GM12875 (cell line): ENCODE results near the gene AADACL4.

Experiments used
- H3K4me3 ChIP-seq: one replicate; pipeline ENCODE4 v1.5.1; 2011; ENCODE audit warnings: low read depth, low read length, control low read depth
- TF ChIP-seq, protein P1 (sequence below): IDR thresholded peaks from 2 replicates; pipeline ENCODE4 v1.5.1; 2011; ENCODE audit warnings: low read depth, mild to moderate bottlenecking, control low read depth, inconsistent platforms, low read length, moderate library complexity, borderline replicate concordance; ENCODE audit not compliant: insufficient read depth

The AADACL4 gene

DNA sequence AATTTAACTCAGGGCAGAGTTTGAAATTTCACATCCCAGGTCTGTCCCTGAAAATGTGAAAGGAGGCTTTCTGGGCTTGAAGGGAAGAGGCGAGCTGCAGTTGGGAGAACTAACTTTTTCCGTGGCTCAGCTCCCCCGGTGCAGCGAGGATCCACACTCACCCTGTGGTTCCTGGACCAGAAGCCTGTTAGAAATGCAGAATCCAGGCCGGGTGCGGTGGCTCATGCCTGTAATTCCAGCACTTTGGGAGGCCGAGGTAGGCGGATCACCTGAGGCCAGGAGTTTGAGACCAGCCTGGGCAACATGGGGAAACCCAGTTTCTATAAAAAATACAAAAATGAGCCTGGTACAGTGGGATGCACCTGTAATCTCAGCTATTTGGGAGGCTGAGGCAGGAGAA lies 23.0 kb upstream of the AADACL4 start:
- no peak overlapping the region for H3K4me3 ChIP-seq
- TF ChIP-seq, protein P1, sequence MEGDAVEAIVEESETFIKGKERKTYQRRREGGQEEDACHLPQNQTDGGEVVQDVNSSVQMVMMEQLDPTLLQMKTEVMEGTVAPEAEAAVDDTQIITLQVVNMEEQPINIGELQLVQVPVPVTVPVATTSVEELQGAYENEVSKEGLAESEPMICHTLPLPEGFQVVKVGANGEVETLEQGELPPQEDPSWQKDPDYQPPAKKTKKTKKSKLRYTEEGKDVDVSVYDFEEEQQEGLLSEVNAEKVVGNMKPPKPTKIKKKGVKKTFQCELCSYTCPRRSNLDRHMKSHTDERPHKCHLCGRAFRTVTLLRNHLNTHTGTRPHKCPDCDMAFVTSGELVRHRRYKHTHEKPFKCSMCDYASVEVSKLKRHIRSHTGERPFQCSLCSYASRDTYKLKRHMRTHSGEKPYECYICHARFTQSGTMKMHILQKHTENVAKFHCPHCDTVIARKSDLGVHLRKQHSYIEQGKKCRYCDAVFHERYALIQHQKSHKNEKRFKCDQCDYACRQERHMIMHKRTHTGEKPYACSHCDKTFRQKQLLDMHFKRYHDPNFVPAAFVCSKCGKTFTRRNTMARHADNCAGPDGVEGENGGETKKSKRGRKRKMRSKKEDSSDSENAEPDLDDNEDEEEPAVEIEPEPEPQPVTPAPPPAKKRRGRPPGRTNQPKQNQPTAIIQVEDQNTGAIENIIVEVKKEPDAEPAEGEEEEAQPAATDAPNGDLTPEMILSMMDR = no peak

DNA sequence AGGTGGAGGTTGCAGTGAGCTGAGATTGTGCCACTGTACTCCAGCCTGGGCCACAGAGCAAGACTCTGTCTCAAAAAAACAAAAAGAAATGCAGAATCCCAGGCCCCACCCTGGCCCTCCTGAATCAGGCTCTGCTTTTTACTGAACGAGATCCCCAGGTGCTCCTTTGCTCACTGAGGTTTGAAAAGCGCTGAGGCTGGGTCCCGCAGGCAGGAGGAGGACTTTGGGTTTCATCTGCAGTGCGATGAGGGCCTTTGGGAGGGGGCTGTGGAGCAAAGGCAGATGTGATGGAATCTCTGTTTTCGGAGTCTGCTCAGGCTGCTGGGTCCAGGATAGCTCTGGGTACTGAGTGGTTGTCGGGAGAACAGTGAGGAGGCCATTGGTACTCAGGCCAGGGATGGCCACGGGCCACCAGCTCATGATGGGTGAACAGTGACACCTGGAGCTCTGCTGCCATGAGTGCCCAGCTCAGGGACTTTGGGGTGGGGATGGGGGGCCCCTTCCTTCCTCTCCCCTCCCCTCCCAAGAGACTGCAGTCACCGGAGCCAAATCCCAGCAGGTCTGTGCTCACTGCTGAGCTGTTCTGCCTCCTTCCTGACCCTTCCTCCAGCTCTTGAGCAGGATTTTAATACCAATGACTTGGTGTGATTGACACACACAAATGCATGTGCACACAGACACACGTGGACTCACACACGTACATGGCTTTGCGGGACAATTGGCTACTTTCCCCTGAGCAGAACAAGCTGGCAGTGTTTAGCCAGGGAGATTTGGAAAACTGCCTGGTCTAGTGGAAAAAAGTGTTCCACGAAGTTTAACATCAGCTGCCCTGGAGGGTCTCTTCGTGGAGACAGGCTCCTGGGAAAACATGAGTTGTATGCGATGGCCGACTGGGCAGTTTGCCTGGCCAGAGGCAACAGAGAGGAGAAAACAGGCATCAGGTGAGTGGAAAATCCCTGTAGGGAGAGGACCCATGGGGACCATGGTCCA lies 22.2 kb upstream of the AADACL4 start:
- H3K4me3 ChIP-seq = no peak overlapping the region
- TF ChIP-seq, protein P1 = no peak

DNA sequence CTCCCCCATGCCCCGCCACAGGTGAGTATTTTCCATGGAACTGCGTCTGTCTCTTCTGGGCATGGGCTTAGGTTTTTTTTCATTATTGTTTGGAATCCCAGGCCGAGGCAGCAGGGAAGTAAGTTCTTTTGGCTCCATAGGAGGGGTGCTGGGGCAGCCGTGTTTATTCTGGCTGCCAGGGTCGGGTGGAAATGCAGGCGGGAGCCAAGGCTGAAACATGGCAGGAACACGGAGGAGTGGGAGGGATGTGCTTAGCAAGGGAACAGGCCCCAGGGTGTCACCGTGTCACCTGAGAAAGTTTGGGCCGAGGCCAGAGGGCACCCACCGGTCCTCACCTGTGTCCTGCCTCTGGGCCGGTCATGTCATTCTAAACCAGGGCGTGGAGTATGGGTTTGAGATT lies 21.4 kb upstream of the AADACL4 start:
- H3K4me3 ChIP-seq = no peak overlapping the region
- TF ChIP-seq, protein P1 = no peak

DNA sequence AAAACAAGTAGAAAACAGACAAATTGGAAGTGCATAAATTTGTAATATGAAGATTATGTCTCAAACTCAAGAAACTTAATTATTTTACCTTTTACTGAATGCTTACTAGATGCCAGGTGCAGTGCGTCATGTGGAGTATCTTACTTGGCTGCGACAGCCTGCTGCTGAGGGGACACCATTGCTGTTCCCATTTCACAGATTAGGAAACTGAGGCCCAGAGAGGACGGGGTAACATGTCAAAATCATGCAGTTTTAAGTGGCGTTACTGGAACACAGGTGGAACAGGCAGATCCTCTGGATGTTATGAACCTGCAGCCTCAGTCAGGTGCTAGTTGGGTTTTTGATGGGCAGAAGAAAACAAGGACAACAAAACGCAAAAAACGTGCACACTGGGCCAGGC lies 18.6 kb upstream of the AADACL4 start:
- TF ChIP-seq, protein P1 = no peak
- no peak overlapping the region for H3K4me3 ChIP-seq

DNA sequence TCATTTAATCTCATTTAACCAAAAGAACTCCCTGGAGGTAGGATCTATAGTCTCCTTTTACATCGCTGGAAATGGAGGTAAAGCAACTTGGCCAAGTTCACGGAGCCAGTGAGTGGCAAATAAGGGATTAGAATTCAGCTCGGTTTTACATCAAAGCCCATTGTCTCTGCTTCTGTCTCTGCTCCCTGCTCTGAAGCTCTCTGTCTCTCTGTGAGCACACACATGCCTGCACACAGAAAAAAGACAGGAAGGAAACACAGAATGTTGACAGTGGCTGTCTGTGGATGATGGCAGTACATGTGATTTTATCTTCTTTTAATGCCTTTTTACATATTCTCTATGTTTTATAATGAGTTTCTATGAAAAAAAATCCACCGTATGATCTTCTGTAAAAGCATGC lies 17.0 kb upstream of the AADACL4 start:
- TF ChIP-seq, protein P1 = no peak
- H3K4me3 ChIP-seq = no peak overlapping the region

DNA sequence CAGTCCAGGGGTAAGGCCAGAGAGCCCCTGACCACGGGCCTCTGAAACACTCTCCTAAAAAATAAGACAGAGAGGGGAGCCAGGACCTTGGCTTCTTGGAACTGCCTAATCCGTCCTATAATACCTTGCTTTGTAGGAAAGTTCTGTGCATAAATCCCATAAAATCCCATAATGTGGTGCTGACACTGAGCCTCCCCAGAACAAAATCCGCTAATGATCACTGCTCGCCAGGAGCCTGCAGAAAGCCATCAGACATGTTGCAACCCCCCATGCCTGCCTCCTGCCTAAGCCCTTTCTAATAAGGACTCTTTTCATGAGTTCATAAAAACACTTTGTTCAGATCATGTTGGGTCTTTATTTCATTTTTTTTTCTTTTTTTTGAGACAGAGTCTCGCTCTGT lies 16.6 kb upstream of the AADACL4 start:
- no peak overlapping the region for H3K4me3 ChIP-seq
- TF ChIP-seq, protein P1 = no peak

DNA sequence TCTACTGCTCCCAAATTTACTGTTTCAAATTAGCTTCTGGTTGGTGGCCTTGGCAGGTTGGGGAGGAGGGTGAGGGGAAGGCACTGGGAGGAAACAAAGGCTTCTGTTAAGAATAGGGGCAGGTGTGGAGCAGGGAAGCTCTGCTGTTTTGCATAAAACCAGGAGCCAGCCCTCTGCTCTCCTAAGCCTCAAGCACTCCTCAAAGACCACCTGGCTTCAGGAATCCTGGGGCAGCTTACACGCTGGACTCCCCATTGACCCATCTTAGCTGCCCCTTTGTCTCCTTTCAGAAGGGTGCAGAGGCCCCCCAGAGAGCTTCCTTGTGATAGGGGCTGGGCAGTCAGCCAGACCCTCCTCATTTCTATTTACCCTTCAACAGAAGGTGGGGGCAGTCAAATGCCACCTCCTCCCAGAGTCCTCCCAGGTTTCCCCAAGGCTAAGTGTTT lies 14.4 kb upstream of the AADACL4 start:
- TF ChIP-seq, protein P1 = no peak
- no peak overlapping the region for H3K4me3 ChIP-seq
